H9 (cell line): Measurements from ENCODE around the gene ANKS1B. TPM values are rescaled to one million over a fixed set of nuclear protein-coding genes. Genes with fewer than 3 reads are reported as not detected.

Experiments used
- DNase-seq: peaks from one replicate; pipeline ENCODE4 v3.0.0-alpha.2; 2017
- H2AFZ ChIP-seq: one replicate; pipeline ENCODE4 v1.6.1; 2013; ENCODE audit warnings: mild to moderate bottlenecking, low read length, control low read depth, moderate library complexity
- H2AK5ac ChIP-seq: 2 replicates; pipeline ENCODE4 v1.6.1; 2013; ENCODE audit warnings: low read length, control low read depth, mixed read lengths; ENCODE audit not compliant: insufficient read length
- H2BK120ac ChIP-seq: one replicate; pipeline ENCODE4 v1.6.1; 2013; ENCODE audit warnings: low read depth, mild to moderate bottlenecking, low read length, control low read depth, inconsistent platforms; ENCODE audit not compliant: poor library complexity, severe bottlenecking
- H2BK12ac ChIP-seq: 2 replicates; pipeline ENCODE4 v1.6.1; 2013; ENCODE audit warnings: low read length, control low read depth, mixed read lengths, low read depth; ENCODE audit not compliant: insufficient read length
- H2BK15ac ChIP-seq: 2 replicates; pipeline ENCODE4 v1.6.1; 2013; ENCODE audit warnings: low read depth, low read length, control low read depth
- H2BK20ac ChIP-seq: one replicate; pipeline ENCODE4 v1.6.1; 2013; ENCODE audit warnings: low read depth, mild to moderate bottlenecking, low read length, control low read depth, inconsistent platforms; ENCODE audit not compliant: poor library complexity, severe bottlenecking
- H2BK5ac ChIP-seq: 2 replicates; pipeline ENCODE4 v1.6.1; 2013; ENCODE audit warnings: low read length, control low read depth, mixed read lengths; ENCODE audit not compliant: insufficient read length
- H3K14ac ChIP-seq: 2 replicates; pipeline ENCODE4 v1.6.1; 2013; ENCODE audit warnings: low read length, control low read depth; ENCODE audit not compliant: insufficient read depth
- H3K18ac ChIP-seq: 2 replicates; pipeline ENCODE4 v1.6.1; 2013; ENCODE audit warnings: low read depth, mild to moderate bottlenecking, mixed read lengths, low read length, control low read depth; ENCODE audit not compliant: insufficient read length
- H3K23ac ChIP-seq: 2 replicates; pipeline ENCODE4 v1.6.1; 2013; ENCODE audit warnings: low read length, control low read depth, mixed read lengths, low read depth; ENCODE audit not compliant: insufficient read length
- H3K23me2 ChIP-seq: 2 replicates; pipeline ENCODE4 v1.6.1; 2013; ENCODE audit warnings: low read depth, mild to moderate bottlenecking, mixed read lengths, low read length, control low read depth; ENCODE audit not compliant: insufficient read length, poor library complexity, severe bottlenecking
- H3K27ac ChIP-seq: 2 replicates; pipeline ENCODE4 v1.5.1; 2013; ENCODE audit warnings: low read length, control low read depth, mixed read lengths, low read depth; ENCODE audit not compliant: insufficient read length
- H3K27me3 ChIP-seq: 2 replicates; pipeline ENCODE4 v1.6.1; 2013; ENCODE audit warnings: low read length, control low read depth, inconsistent platforms; ENCODE audit not compliant: insufficient read depth
- H3K4ac ChIP-seq: 2 replicates; pipeline ENCODE4 v1.6.1; 2013; ENCODE audit warnings: low read depth, mild to moderate bottlenecking, control low read depth, inconsistent platforms, low read length, moderate library complexity
- H3K4me1 ChIP-seq: 2 replicates; pipeline ENCODE4 v1.6.1; 2013; ENCODE audit warnings: low read length, control low read depth, inconsistent platforms; ENCODE audit not compliant: insufficient read depth
- H3K4me2 ChIP-seq: 2 replicates; pipeline ENCODE4 v1.6.1; 2013; ENCODE audit warnings: low read length, control low read depth, mixed read lengths; ENCODE audit not compliant: insufficient read length, insufficient read depth
- H3K56ac ChIP-seq: 2 replicates; pipeline ENCODE4 v1.6.1; 2013; ENCODE audit warnings: low read depth, mild to moderate bottlenecking, mixed read lengths, low read length, control low read depth; ENCODE audit not compliant: insufficient read length
- H3K79me1 ChIP-seq: 2 replicates; pipeline ENCODE4 v1.6.1; 2013; ENCODE audit warnings: low read depth, mild to moderate bottlenecking, moderate library complexity, low read length, control low read depth, inconsistent platforms; ENCODE audit not compliant: insufficient read depth, poor library complexity, severe bottlenecking
- H3K79me2 ChIP-seq: 2 replicates; pipeline ENCODE4 v1.6.1; 2013; ENCODE audit warnings: low read length, control low read depth, inconsistent platforms; ENCODE audit not compliant: insufficient read depth
- H3K9ac ChIP-seq: 2 replicates; pipeline ENCODE4 v1.6.1; 2013; ENCODE audit warnings: low read length, control low read depth, mixed read lengths; ENCODE audit not compliant: insufficient read length; ENCODE audit errors: extremely low read depth
- H3K9me3 ChIP-seq: one replicate; pipeline ENCODE4 v1.6.1; 2013; ENCODE audit warnings: low read depth, low read length, inconsistent platforms; ENCODE audit not compliant: control insufficient read depth
- H3T11ph ChIP-seq: one replicate; pipeline ENCODE4 v1.6.1; 2013; ENCODE audit warnings: mild to moderate bottlenecking, low read length, control low read depth, inconsistent platforms
- H4K20me1 ChIP-seq: one replicate; pipeline ENCODE4 v1.6.1; 2013; ENCODE audit not compliant: control insufficient read depth, insufficient read length, insufficient read depth
- H4K5ac ChIP-seq: 2 replicates; pipeline ENCODE4 v1.6.1; 2013; ENCODE audit warnings: low read depth, mild to moderate bottlenecking, mixed read lengths, low read length, control low read depth; ENCODE audit not compliant: insufficient read length
- H4K8ac ChIP-seq: replicated peaks from 2 replicates; pipeline ENCODE4 v1.6.1; 2013; ENCODE audit warnings: low read length, control low read depth, mixed read lengths, low read depth; ENCODE audit not compliant: insufficient read length
- H4K91ac ChIP-seq: 2 replicates; pipeline ENCODE4 v1.6.1; 2013; ENCODE audit warnings: low read depth, mild to moderate bottlenecking, moderate library complexity, mixed read lengths, low read length, control low read depth; ENCODE audit not compliant: insufficient read length
- H3K27ac Mint-ChIP-seq, 3 experiments: 2 replicates in 2 of 3; 3 replicates in 1 of 3; pipeline ENCODE4 v1.8.0; 2020 to 2021; ENCODE audit warnings: mixed read lengths in 3 of 3, mild to moderate bottlenecking in 1 of 3, moderate library complexity in 1 of 3
- H3K27me3 Mint-ChIP-seq: 2 replicates; pipeline ENCODE4 v1.8.0; 2021; ENCODE audit warnings: low read depth, mild to moderate bottlenecking, moderate library complexity, mixed read lengths
- H3K36me3 Mint-ChIP-seq, 3 experiments: 2 replicates in 2 of 3; 3 replicates in 1 of 3; pipeline ENCODE4 v1.8.0; 2020 to 2021; ENCODE audit warnings: low read depth in 3 of 3, mixed read lengths in 3 of 3; ENCODE audit not compliant: insufficient read depth in 1 of 3
- H3K4me1 Mint-ChIP-seq, 2 experiments: 2 replicates each; pipeline ENCODE4 v1.8.0; 2020; ENCODE audit warnings: mixed read lengths in 2 of 2
- H3K4me3 Mint-ChIP-seq, 2 experiments: 2 replicates in 1 of 2; 3 replicates in 1 of 2; pipeline ENCODE4 v1.8.0; 2020 to 2021; ENCODE audit warnings: mild to moderate bottlenecking in 2 of 2, mixed read lengths in 2 of 2, moderate library complexity in 1 of 2
- H3K9me3 Mint-ChIP-seq, 2 experiments: 2 replicates in 1 of 2; 3 replicates in 1 of 2; pipeline ENCODE4 v1.8.0; 2020; ENCODE audit warnings: mild to moderate bottlenecking in 2 of 2, mixed read lengths in 2 of 2, moderate library complexity in 1 of 2
- WGBS: extraction: QIAGEN DNeasy Blood & Tissue Kit; methylation state at CpG from one replicate; pipeline ENCODE4 v1.1.7; 2013; ENCODE audit warnings: missing lambda C conversion rate, low lambda C conversion rate, mixed read lengths; ENCODE audit not compliant: insufficient read length; ENCODE audit errors: extremely low coverage; 5-methylcytosine and 5-hydroxymethylcytosine counted together
- total RNA-seq: library from RNA; stranded (reverse); gene quantifications from 2 replicates; pipeline ENCODE4 v1.2.1, GENCODE V29; 2021
- TF ChIP-seq, protein P1 (sequence below): fragments of 200-600 bp; sonication (generic); conservative IDR thresholded peaks from 3 replicates; pipeline ENCODE4 v1.8.0; 2021; ENCODE audit warnings: antibody characterized with exemption, mild to moderate bottlenecking

The ANKS1B gene
- total RNA-seq, 1 experiment from 2014 or later, result 4.1 TPM

DNA sequence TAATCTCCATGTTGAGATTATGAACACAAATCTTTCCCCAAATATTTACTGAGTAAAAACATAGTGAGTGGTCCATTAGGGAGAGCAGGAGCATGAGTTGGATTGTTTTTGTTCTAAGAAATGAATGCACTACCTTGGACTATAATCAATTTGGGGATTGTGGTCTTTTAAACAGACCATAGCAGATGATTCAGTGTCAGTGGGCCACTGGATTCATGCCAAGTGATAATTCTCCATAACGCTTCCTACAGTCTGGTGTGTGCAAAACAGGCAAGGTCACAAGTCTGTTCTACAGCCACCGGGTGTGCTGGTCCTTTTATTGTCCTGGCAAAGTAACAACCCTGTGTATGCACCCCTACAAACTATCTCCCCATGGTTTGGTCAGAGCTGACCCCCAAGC lies 1073.3 kb downstream of the ANKS1B start:
- 0 out of 2 replicates have a peak, but pooled peaks cover 2% of the 10 kb centered on the region for H3K4me1 ChIP-seq
- TF ChIP-seq, protein P1, sequence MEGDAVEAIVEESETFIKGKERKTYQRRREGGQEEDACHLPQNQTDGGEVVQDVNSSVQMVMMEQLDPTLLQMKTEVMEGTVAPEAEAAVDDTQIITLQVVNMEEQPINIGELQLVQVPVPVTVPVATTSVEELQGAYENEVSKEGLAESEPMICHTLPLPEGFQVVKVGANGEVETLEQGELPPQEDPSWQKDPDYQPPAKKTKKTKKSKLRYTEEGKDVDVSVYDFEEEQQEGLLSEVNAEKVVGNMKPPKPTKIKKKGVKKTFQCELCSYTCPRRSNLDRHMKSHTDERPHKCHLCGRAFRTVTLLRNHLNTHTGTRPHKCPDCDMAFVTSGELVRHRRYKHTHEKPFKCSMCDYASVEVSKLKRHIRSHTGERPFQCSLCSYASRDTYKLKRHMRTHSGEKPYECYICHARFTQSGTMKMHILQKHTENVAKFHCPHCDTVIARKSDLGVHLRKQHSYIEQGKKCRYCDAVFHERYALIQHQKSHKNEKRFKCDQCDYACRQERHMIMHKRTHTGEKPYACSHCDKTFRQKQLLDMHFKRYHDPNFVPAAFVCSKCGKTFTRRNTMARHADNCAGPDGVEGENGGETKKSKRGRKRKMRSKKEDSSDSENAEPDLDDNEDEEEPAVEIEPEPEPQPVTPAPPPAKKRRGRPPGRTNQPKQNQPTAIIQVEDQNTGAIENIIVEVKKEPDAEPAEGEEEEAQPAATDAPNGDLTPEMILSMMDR, result no peak
- H3K79me1 ChIP-seq, result no peaks in the 10 kb centered on the region
- no peak overlapping the region for H4K91ac ChIP-seq
- no peak overlapping the region for H3K23ac ChIP-seq
- H2BK20ac ChIP-seq, result no peak overlapping the region
- H3K36me3 Mint-ChIP-seq, result no peaks in the 10 kb centered on the region
- H4K8ac ChIP-seq, result no peak overlapping the region
- no peak overlapping the region for H3K4me3 Mint-ChIP-seq
- no peak overlapping the region for H3K9ac ChIP-seq
- H3K27me3 Mint-ChIP-seq, result no peaks in the 10 kb centered on the region; the same call in none of the 2 replicates
- no peak overlapping the region for H2BK120ac ChIP-seq
- H3K27ac ChIP-seq, result no peak overlapping the region
- no peaks in the 10 kb centered on the region for H3K9me3 ChIP-seq
- no peaks in the 10 kb centered on the region for H3K9me3 Mint-ChIP-seq
- no peak overlapping the region for H2AK5ac ChIP-seq
- no peak overlapping the region for H3K4ac ChIP-seq
- H3K4me2 ChIP-seq, result no peak overlapping the region
- H3K18ac ChIP-seq, result no peak overlapping the region
- DNase-seq, result no peak
- H4K5ac ChIP-seq, result no peak overlapping the region
- H2AFZ ChIP-seq, result no peak overlapping the region
- H3K23me2 ChIP-seq, result no peaks in the 10 kb centered on the region
- no peaks in the 10 kb centered on the region for H3K27me3 ChIP-seq
- H2BK12ac ChIP-seq, result no peak overlapping the region
- H4K20me1 ChIP-seq, result no peaks in the 10 kb centered on the region
- peaks cover 8 to 16% of the 10 kb centered on the region in 2 experiments for H3K4me1 Mint-ChIP-seq
- H2BK5ac ChIP-seq, result no peak overlapping the region
- no CpG with 5 or more reads among the region's 2 CpGs for WGBS
- H3K56ac ChIP-seq, result no peak overlapping the region
- H3K14ac ChIP-seq, result no peak overlapping the region
- H3T11ph ChIP-seq, result no peak overlapping the region
- H3K79me2 ChIP-seq, result no peaks in the 10 kb centered on the region
- no peak overlapping the region for H2BK15ac ChIP-seq
- no peak overlapping the region for H3K27ac Mint-ChIP-seq
